SK-N-SH (cell line): Measurements from ENCODE around the gene PIGM. TPM values are rescaled to one million over a fixed set of nuclear protein-coding genes. Genes with fewer than 3 reads are reported as not detected.

Experiments
- CTCF ChIA-PET: fragments of 300-600, 350-600 bp; formaldehyde crosslinking; extraction: SDS; loops from one replicate; lab custom pipeline; 2021; lab: Yijun Ruan, JAX
- POLR2A ChIA-PET: fragments of 350-600 bp; sonication (Branson Sonifier 250); formaldehyde crosslinking; extraction: SDS; loops from one replicate; lab custom pipeline; 2020; ENCODE audit warnings: antibody characterized with exemption, inconsistent platforms; lab: Yijun Ruan, JAX
- DNase-seq: peaks from one replicate; pipeline ENCODE4 v3.0.0; 2012
- H2AFZ ChIP-seq: fragments of 200-600 bp; sonication (generic); 2 replicates; pipeline ENCODE4 v1.8.1; 2016; ENCODE audit warnings: antibody characterized with exemption, mild to moderate bottlenecking, low read depth
- H3F3A ChIP-seq: fragments of 200-600 bp; sonication (generic); replicated peaks from 2 replicates; pipeline ENCODE3; 2016; ENCODE audit warnings: antibody characterized with exemption, mild to moderate bottlenecking; ENCODE audit not compliant: insufficient read depth
- H3K27ac ChIP-seq, 2 experiments: fragments of 200-500 bp in 1 of 2; fragments of 200-600 bp in 1 of 2; sonication (Bioruptor generic) in 1 of 2; sonication (generic), shearing (Covaris generic) in 1 of 2; 2 replicates each; pipeline versions ENCODE4 v1.5.1 to v1.6.1; 2014 to 2016; ENCODE audit warnings: low read depth in 2 of 2, inconsistent platforms in 1 of 2, low read length in 1 of 2, mild to moderate bottlenecking in 1 of 2, mixed read lengths in 1 of 2
- H3K27me3 ChIP-seq: fragments of 200-600 bp; sonication (generic), shearing (Covaris generic); 2 replicates; pipeline ENCODE4 v1.6.1; 2016; ENCODE audit warnings: mixed run types; ENCODE audit not compliant: insufficient read depth
- H3K36me3 ChIP-seq, 2 experiments: fragments of 200-500 bp in 1 of 2; fragments of 200-600 bp in 1 of 2; sonication (Bioruptor generic) in 1 of 2; sonication (generic) in 1 of 2; replicated peaks in 1 of 2; 2 replicates each; pipeline versions ENCODE3 to v1.5.1; 2014 to 2016; ENCODE audit warnings: low read length in 1 of 2, mild to moderate bottlenecking in 1 of 2; ENCODE audit not compliant: insufficient read depth in 2 of 2, control insufficient read depth in 1 of 2
- H3K4me1 ChIP-seq, 2 experiments: fragments of 200-500 bp in 1 of 2; fragments of 200-600 bp in 1 of 2; sonication (Bioruptor generic) in 1 of 2; sonication (generic), shearing (Covaris generic) in 1 of 2; 2 replicates each; pipeline versions ENCODE4 v1.5.1 to v1.6.1; 2014 to 2016; ENCODE audit warnings: low read depth in 1 of 2, low read length in 1 of 2, mixed run types in 1 of 2; ENCODE audit not compliant: insufficient read depth in 2 of 2, control insufficient read depth in 1 of 2
- H3K4me2 ChIP-seq: fragments of 200-600 bp; sonication (generic), shearing (Covaris generic); 2 replicates; pipeline ENCODE4 v1.6.1; 2017; ENCODE audit warnings: mixed run types
- H3K4me3 ChIP-seq, 2 experiments: fragments of 200-500 bp in 1 of 2; fragments of 200-600 bp in 1 of 2; sonication (Bioruptor generic) in 1 of 2; sonication (generic), shearing (Covaris generic) in 1 of 2; 2 replicates each; pipeline versions ENCODE4 v1.5.1 to v1.8.1; 2014 to 2016; ENCODE audit warnings: low read depth in 2 of 2, inconsistent platforms in 1 of 2, low read length in 1 of 2, mild to moderate bottlenecking in 1 of 2, mixed read lengths in 1 of 2, moderate library complexity in 1 of 2
- H3K79me2 ChIP-seq: fragments of 200-600 bp; sonication (generic); 2 replicates; pipeline ENCODE4 v1.8.1; 2017; ENCODE audit warnings: mild to moderate bottlenecking; ENCODE audit not compliant: insufficient read depth
- H3K9ac ChIP-seq: fragments of 200-600 bp; sonication (generic); 2 replicates; pipeline ENCODE4 v1.6.1; 2017; ENCODE audit warnings: mixed run types
- H3K9me2 ChIP-seq: fragments of 200-600 bp; sonication (generic); 2 replicates; pipeline ENCODE4 v1.6.1; 2017; ENCODE audit warnings: mixed run types
- H3K9me3 ChIP-seq: fragments of 200-600 bp; sonication (generic); 2 replicates; pipeline ENCODE4 v1.6.1; 2017; ENCODE audit warnings: mixed run types, mild to moderate bottlenecking, moderate library complexity
- H4K20me1 ChIP-seq: fragments of 200-600 bp; sonication (generic); 2 replicates; pipeline ENCODE4 v1.6.1; 2017; ENCODE audit warnings: mild to moderate bottlenecking, mixed run types; ENCODE audit not compliant: insufficient read depth
- CHD2 ChIP-seq: fragments of 150-350 bp; IDR thresholded peaks from 2 replicates; pipeline ENCODE4 v1.6.1; 2018; ENCODE audit warnings: low read length; ENCODE audit not compliant: partially characterized antibody
- ELF1 ChIP-seq: IDR thresholded peaks from 2 replicates; pipeline ENCODE4 v1.4.0; 2012
- EP300 ChIP-seq, 2 experiments: IDR thresholded peaks; 2 replicates each; pipeline versions ENCODE4 v1.4.0 to v1.6.1; 2012; ENCODE audit warnings: borderline replicate concordance in 1 of 2, low read depth in 1 of 2, low read length in 1 of 2
- GABPA ChIP-seq: IDR thresholded peaks from 2 replicates; pipeline ENCODE4 v1.4.0; 2012; ENCODE audit warnings: low read depth, mild to moderate bottlenecking
- GATA2 ChIP-seq: sonication (generic); formaldehyde crosslinking; IDR thresholded peaks from 2 replicates; pipeline ENCODE4 v1.5.0; 2020; ENCODE audit warnings: mild to moderate bottlenecking, missing genetic modification reagents
- IRF3 ChIP-seq: fragments of 150-350 bp; IDR thresholded peaks from 2 replicates; pipeline ENCODE4 v1.6.1; 2016; ENCODE audit warnings: mild to moderate bottlenecking, low read depth, low read length
- JUND ChIP-seq: IDR thresholded peaks from 2 replicates; pipeline ENCODE4 v1.4.0; 2012
- MAX ChIP-seq: IDR thresholded peaks from 2 replicates; pipeline ENCODE4 v1.4.0; 2012; ENCODE audit warnings: low read depth
- MEF2A ChIP-seq: IDR thresholded peaks from 2 replicates; pipeline ENCODE4 v1.4.0; 2012; ENCODE audit warnings: low read depth, borderline replicate concordance
- NRF1 ChIP-seq: IDR thresholded peaks from 2 replicates; pipeline ENCODE4 v1.6.1; 2012; ENCODE audit warnings: low read depth, mild to moderate bottlenecking, low read length
- POLR2AphosphoS5 ChIP-seq: IDR thresholded peaks from 2 replicates; pipeline ENCODE4 v1.6.1; 2012; ENCODE audit warnings: low read depth, low read length
- RCOR1 ChIP-seq: fragments of 150-350 bp; IDR thresholded peaks from 2 replicates; pipeline ENCODE4 v1.6.1; 2017; ENCODE audit warnings: antibody characterized with exemption, low read length
- RFX5 ChIP-seq: IDR thresholded peaks from 2 replicates; pipeline ENCODE4 v1.6.1; 2012; ENCODE audit warnings: mild to moderate bottlenecking, improper control_type of control experiment, low read length
- RXRA ChIP-seq: IDR thresholded peaks from 2 replicates; pipeline ENCODE4 v1.4.0; 2012; ENCODE audit warnings: low read depth, mild to moderate bottlenecking, borderline replicate concordance
- SIN3A ChIP-seq: IDR thresholded peaks from 2 replicates; pipeline ENCODE4 v1.6.1; 2012; ENCODE audit warnings: low read depth, mild to moderate bottlenecking, low read length, moderate library complexity, borderline replicate concordance
- TCF12 ChIP-seq: IDR thresholded peaks from 2 replicates; pipeline ENCODE4 v1.4.0; 2012
- TEAD4 ChIP-seq: IDR thresholded peaks from 2 replicates; pipeline ENCODE4 v1.4.0; 2012; ENCODE audit warnings: mild to moderate bottlenecking, borderline replicate concordance; ENCODE audit not compliant: insufficient read depth
- USF2 ChIP-seq: fragments of 150-350 bp; IDR thresholded peaks from 2 replicates; pipeline ENCODE4 v1.6.1; 2017; ENCODE audit warnings: antibody characterized with exemption, low read length, low read depth, borderline replicate concordance
- YY1 ChIP-seq: IDR thresholded peaks from 2 replicates; pipeline ENCODE4 v1.4.0; 2012; ENCODE audit warnings: low read depth, mild to moderate bottlenecking
- ZBTB33 ChIP-seq: IDR thresholded peaks from 2 replicates; pipeline ENCODE4 v1.4.0; 2012; ENCODE audit warnings: low read depth, borderline replicate concordance
- WGBS: methylation state at CpG from one replicate; pipeline ENCODE4 v1.1.6; 2017; ENCODE audit warnings: low lambda C conversion rate; 5-methylcytosine and 5-hydroxymethylcytosine counted together
- polyA plus RNA-seq, 3 experiments: library from polyadenylated mRNA; depleted of rRNA; stranded (reverse); fragments of >200 nt; gene quantifications; 2 replicates each; pipeline ENCODE4 v1.2.3, GENCODE V29; 2012

Gene PIGM
- polyA plus RNA-seq, 1 of the 3 experiments (the other 2 are of a cell fraction), result 4.0 TPM

- TF ChIP-seq CHD2, result no peak
- no peak for TF ChIP-seq POLR2AphosphoS5
- TF ChIP-seq MEF2A, result no peak
- no peak for TF ChIP-seq RCOR1
- no peak for TF ChIP-seq SIN3A
- no peak for TF ChIP-seq JUND
- TF ChIP-seq RFX5, result no peak
- TF ChIP-seq YY1, result no peak
- no peak for TF ChIP-seq USF2
- TF ChIP-seq IRF3, result no peak
- no peak for TF ChIP-seq RXRA
- no peak for TF ChIP-seq GABPA
- TF ChIP-seq TEAD4, result no peak
- no peak for TF ChIP-seq EP300 (IDR thresholded peaks at IDR 0.05; ENCODE audit: borderline replicate concordance in 1 of 2, low read depth in 1 of 2, low read length in 1 of 2)
- no peak for TF ChIP-seq TCF12
- no peak for TF ChIP-seq NRF1
- TF ChIP-seq ELF1, result no peak
- TF ChIP-seq GATA2, result no peak
- TF ChIP-seq ZBTB33, result no peak
- TF ChIP-seq MAX, result no peak
- POLR2A ChIA-PET, result no interaction called here
- no peak for DNase-seq
These were observed 45.3 kb downstream of the PIGM start for GRCh38 chr1:159986531-159986930.

More at GRCh38 chr1:159986531-159986930, 45.3 kb downstream of the PIGM start:
- H3K4me2 ChIP-seq, result no peak overlapping the region
- H3K36me3 ChIP-seq, result no peaks in the 10 kb centered on the region
- H3K79me2 ChIP-seq, result no peaks in the 10 kb centered on the region
- H3K27me3 ChIP-seq, result peaks cover 7% of the 10 kb centered on the region; the same call in 1 of the 2 replicates
- CTCF ChIA-PET, result interaction anchor here (0.8 to 5.0 kb wide), 3 partner anchors 17 to 21 kb away, joined by 3 to 41 read pairs (median 4); no protein-coding TSS in a partner anchor
- H3K9ac ChIP-seq, result no peak overlapping the region
- H4K20me1 ChIP-seq, result no peaks in the 10 kb centered on the region
- 36% methylated on average over 1 of the region's 1 CpG for WGBS
- H3K4me1 ChIP-seq, result no peaks in the 10 kb centered on the region
- no peaks in the 10 kb centered on the region for H3K9me2 ChIP-seq
- H3K27ac ChIP-seq, result no peak overlapping the region
- no peaks in the 10 kb centered on the region for H3K9me3 ChIP-seq
- peaks cover 2% of the 10 kb centered on the region for H3F3A ChIP-seq
- no peak overlapping the region for H3K4me3 ChIP-seq
- no peak overlapping the region for H2AFZ ChIP-seq
